IPS-18c (cell line): ENCODE data around the gene TMEM87B.

Experiments
- H3K4me3 ChIP-seq: 2 replicates; pipeline ENCODE4 v1.7.0; 2013; ENCODE audit warnings: low read depth, mild to moderate bottlenecking, low read length, moderate library complexity; ENCODE audit not compliant: insufficient read depth
- H3K9me3 ChIP-seq: one replicate; pipeline ENCODE4 v1.6.1; 2013; ENCODE audit warnings: mild to moderate bottlenecking, low read length, moderate library complexity; ENCODE audit not compliant: control insufficient read depth, insufficient read depth

The TMEM87B gene

DNA sequence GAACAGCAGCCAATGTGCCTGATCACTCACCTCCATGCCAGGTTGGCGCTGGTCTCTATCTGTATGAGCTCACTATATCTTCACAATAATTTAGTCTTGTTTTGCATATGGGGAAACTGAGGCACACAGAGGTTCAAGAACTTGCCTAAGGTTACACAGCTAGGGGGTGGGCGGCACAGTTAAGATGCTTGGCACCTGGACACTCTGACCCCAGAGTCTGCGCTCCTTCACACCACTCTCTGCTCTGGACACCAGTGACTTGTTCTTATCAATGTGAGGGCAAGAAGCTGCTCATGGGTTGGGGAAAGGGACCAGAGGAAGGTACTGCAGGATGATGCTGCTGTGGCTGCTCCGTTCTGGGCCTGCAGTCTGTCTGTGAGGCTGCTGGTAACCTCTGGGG lies 110.2 kb downstream of the TMEM87B start:
- no peak overlapping the region for H3K4me3 ChIP-seq
- H3K9me3 ChIP-seq, result no peaks in the 10 kb centered on the region

DNA sequence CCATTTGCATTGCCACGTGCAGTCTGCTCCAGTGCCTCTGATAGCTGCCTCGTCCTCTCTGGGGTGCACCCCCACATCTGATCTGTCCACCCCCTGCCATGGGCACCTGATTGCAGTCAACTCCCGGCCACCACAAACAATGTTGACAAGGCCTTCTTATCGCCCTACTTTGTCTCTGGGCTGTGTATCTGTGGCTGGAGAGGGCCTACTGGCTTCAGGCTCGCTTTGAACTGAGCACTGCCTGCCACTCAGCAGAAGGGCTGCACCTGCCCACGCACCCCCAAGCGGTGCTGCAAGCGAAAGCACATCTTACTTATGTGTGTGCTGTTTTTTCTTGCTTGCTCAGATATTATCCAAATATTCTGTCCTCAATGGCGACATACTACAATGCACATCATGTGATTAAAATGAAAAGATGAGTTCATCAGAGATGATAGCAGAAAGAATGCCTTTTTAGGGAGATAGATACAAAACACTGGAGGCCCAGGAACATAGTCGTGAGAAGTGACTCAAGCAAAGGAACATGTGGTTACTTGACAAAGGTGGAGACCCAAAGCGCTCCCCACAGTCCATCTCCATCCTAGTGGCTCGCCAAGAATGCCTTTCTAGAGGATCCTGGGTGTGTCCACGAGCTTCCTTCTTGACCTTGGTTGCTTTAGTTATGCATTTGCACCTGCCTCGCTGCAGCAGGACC lies 111.9 kb downstream of the TMEM87B start:
- Histone ChIP-seq H3K4me3 (no peak overlapping the region), H3K9me3 (no peaks in the 10 kb centered on the region)

DNA sequence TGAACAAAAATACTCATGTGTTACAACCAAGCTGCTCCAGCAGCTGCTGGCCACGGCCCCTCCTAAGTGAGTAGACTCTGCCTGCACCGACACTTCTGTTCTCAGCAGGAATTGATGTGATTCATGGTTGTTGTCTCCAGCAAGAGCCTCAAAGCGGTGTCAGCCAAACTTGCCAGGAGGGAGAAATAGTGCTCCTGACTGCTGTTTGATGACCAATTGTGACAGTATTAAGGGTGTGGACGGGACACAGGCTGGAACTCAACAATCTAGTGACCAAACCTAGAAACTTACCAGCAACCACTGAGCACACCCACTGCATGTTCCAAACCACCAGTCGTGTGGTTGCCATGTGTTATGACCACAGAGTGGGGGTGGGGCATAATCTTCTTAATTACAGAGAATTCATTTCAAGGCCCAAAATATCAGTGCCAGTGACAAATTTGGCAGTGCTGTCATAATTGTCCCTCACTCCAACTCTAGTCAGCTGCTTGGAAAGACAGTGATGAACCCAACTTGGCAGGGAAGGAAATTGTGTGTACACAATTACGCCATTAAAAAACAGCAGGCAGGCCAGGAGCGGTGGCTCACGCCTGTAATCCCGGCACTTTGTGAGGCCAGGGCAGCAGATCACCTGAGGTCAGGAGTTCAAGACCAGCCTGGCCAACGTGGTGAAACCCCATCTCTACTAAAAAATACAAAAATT lies 113.5 kb downstream of the TMEM87B start:
- Histone ChIP-seq H3K9me3 (no peaks in the 10 kb centered on the region), H3K4me3 (no peak overlapping the region)
